ENCODE data around the gene CACNA1F. TPM values are rescaled to one million over a fixed set of nuclear protein-coding genes. Genes with fewer than 3 reads are reported as not detected.

CACNA1F gene
- total and polyA plus RNA-seq, 9 of the 15 experiments (the other 6 are each of a cell fraction or from before 2014, with no cell fraction given) = under 0.01 to 0.41 (median 0.03) TPM; not detected in 3

DNA sequence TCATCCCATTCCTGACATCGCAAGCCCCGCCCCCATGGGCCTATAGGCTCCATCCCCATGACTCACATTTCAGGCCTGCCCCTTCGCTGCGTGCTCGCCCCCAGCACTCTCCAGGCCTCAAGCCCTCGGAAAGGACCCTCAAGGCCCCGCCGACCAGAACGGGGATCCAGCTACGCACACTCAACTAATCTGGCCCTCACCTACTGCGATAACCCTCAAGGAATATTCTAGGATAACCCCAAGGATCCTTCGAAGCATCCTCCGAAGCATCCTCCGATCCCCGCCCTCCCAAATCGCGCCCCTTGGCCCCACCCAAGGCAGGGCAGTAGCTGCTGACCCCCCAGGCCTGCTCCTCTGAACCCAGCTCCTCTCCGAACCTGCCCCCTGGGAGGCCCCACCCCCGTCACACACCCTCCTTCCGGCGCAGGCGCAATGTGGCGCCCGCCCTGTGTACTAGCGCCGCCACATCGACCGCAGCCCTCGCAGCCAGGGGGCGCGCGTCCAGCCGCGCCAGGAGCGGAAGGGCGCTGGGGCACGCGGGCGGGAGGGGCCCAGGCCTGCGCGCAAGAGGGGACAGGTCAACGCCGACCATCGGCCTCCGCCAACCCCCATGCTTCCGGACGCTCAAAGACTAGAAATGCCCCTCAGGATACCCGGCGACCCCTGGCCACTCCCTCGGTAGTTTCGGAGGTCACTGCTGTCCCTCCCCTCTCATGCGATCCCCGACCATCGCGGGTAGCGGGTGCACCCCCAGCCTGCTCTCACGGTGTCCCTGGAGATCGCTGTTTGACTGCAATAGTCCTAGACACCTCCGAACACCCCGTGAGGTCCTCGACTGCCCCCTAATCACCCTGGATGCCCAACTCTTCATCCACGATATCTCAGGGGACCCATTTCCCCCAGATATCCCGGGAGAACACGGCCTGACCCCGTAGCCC lies 77.0 kb downstream of the CACNA1F start (continued):
- TF ChIP-seq, protein P1, sequence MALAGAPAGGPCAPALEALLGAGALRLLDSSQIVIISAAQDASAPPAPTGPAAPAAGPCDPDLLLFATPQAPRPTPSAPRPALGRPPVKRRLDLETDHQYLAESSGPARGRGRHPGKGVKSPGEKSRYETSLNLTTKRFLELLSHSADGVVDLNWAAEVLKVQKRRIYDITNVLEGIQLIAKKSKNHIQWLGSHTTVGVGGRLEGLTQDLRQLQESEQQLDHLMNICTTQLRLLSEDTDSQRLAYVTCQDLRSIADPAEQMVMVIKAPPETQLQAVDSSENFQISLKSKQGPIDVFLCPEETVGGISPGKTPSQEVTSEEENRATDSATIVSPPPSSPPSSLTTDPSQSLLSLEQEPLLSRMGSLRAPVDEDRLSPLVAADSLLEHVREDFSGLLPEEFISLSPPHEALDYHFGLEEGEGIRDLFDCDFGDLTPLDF (CRISPR knock-in tag; IDR thresholded peaks at IDR 0.05) = 0 out of 2 replicates have a peak, but pooled peaks have one; percentile 77
- peak; percentile 62; the same call in 1 of the 2 replicates for TF ChIP-seq GATAD2A (IDR thresholded peaks at IDR 0.05)
- TF ChIP-seq FOXA3 (CRISPR knock-in tag; conservative IDR thresholded peaks at IDR 0.05 in 1 of 2, IDR thresholded peaks at IDR 0.05 in 1 of 2) = peak in 1 of 2 experiments; percentile 91; a peak in 2 of 4 replicates
- TF ChIP-seq, protein P2, sequence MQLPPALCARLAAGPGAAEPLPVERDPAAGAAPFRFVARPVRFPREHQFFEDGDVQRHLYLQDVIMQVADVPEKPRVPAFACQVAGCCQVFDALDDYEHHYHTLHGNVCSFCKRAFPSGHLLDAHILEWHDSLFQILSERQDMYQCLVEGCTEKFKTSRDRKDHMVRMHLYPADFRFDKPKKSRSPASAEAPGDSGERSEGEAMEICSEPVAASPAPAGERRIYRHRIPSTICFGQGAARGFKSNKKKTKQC (CRISPR knock-in tag; IDR thresholded peaks at IDR 0.05) = peak; percentile 96
- TF ChIP-seq ERF (CRISPR knock-in tag; IDR thresholded peaks at IDR 0.05) = peak; percentile 43; the same call in 1 of the 2 replicates
- TF ChIP-seq, protein P3, sequence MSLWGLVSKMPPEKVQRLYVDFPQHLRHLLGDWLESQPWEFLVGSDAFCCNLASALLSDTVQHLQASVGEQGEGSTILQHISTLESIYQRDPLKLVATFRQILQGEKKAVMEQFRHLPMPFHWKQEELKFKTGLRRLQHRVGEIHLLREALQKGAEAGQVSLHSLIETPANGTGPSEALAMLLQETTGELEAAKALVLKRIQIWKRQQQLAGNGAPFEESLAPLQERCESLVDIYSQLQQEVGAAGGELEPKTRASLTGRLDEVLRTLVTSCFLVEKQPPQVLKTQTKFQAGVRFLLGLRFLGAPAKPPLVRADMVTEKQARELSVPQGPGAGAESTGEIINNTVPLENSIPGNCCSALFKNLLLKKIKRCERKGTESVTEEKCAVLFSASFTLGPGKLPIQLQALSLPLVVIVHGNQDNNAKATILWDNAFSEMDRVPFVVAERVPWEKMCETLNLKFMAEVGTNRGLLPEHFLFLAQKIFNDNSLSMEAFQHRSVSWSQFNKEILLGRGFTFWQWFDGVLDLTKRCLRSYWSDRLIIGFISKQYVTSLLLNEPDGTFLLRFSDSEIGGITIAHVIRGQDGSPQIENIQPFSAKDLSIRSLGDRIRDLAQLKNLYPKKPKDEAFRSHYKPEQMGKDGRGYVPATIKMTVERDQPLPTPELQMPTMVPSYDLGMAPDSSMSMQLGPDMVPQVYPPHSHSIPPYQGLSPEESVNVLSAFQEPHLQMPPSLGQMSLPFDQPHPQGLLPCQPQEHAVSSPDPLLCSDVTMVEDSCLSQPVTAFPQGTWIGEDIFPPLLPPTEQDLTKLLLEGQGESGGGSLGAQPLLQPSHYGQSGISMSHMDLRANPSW (CRISPR knock-in tag; IDR thresholded peaks at IDR 0.05) = peak; percentile 63; the same call in 1 of the 2 replicates
- peak; percentile 84 for TF ChIP-seq RBFOX2 (IDR thresholded peaks at IDR 0.05; ENCODE audit: low read depth, low read length)
- TF ChIP-seq, protein P4, sequence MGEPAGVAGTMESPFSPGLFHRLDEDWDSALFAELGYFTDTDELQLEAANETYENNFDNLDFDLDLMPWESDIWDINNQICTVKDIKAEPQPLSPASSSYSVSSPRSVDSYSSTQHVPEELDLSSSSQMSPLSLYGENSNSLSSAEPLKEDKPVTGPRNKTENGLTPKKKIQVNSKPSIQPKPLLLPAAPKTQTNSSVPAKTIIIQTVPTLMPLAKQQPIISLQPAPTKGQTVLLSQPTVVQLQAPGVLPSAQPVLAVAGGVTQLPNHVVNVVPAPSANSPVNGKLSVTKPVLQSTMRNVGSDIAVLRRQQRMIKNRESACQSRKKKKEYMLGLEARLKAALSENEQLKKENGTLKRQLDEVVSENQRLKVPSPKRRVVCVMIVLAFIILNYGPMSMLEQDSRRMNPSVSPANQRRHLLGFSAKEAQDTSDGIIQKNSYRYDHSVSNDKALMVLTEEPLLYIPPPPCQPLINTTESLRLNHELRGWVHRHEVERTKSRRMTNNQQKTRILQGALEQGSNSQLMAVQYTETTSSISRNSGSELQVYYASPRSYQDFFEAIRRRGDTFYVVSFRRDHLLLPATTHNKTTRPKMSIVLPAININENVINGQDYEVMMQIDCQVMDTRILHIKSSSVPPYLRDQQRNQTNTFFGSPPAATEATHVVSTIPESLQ (CRISPR knock-in tag; IDR thresholded peaks at IDR 0.05) = peak; percentile 78; the same call in 1 of the 2 replicates
- TF ChIP-seq, protein P5, sequence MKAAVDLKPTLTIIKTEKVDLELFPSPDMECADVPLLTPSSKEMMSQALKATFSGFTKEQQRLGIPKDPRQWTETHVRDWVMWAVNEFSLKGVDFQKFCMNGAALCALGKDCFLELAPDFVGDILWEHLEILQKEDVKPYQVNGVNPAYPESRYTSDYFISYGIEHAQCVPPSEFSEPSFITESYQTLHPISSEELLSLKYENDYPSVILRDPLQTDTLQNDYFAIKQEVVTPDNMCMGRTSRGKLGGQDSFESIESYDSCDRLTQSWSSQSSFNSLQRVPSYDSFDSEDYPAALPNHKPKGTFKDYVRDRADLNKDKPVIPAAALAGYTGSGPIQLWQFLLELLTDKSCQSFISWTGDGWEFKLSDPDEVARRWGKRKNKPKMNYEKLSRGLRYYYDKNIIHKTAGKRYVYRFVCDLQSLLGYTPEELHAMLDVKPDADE (conservative IDR thresholded peaks at IDR 0.05; ENCODE audit: control insufficient read depth, low read depth, low read length) = 0 out of 2 replicates have a peak, but pooled peaks have one; percentile 27
- peak; percentile 59 to 62 for TF ChIP-seq RAD21 (CRISPR knock-in tag; conservative IDR thresholded peaks at IDR 0.05 in 1 of 2, IDR thresholded peaks at IDR 0.05 in 1 of 2)
- TF ChIP-seq NFRKB (IDR thresholded peaks at IDR 0.05; ENCODE audit: low read depth) = 0 out of 2 replicates have a peak, but pooled peaks have one; percentile 9
- TF ChIP-seq ZNF263 (CRISPR knock-in tag; IDR thresholded peaks at IDR 0.05; ENCODE audit: borderline replicate concordance) = no peak; the same call in 1 of the 2 replicates
- TF ChIP-seq, protein P6, sequence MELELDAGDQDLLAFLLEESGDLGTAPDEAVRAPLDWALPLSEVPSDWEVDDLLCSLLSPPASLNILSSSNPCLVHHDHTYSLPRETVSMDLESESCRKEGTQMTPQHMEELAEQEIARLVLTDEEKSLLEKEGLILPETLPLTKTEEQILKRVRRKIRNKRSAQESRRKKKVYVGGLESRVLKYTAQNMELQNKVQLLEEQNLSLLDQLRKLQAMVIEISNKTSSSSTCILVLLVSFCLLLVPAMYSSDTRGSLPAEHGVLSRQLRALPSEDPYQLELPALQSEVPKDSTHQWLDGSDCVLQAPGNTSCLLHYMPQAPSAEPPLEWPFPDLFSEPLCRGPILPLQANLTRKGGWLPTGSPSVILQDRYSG (tag; conservative IDR thresholded peaks at IDR 0.05; ENCODE audit: low read depth) = peak; percentile 44; the same call in 1 of the 2 replicates
